Measurements from ENCODE around the gene NR4A2.

Gene NR4A2

GRCh38 chr2:156332534-156333273, at the start of gene NR4A2:
TSS of gene NR4A2 (minus strand) at chr2:156332721. CDS start at chr2:156330186, 2,535 bp downstream.
- DNase-seq: peak; percentile 3 to 93 (median 78)

- no peak for DNase-seq
Measured at GRCh38 chr2:156380117-156380645, 47.7 kb upstream of the NR4A2 start.

GRCh38 chr2:156379714-156380113, 47.2 kb upstream of the NR4A2 start:
- DNase-seq: no peak

- no peak for DNase-seq
Measured at GRCh38 chr2:156379071-156379470, 46.5 kb upstream of the NR4A2 start.

- no peak for DNase-seq
Measured at GRCh38 chr2:156366753-156367152, 34.2 kb upstream of the NR4A2 start.

- peak in 2 of 58 donors; percentile 6 to 10 for DNase-seq
Measured at GRCh38 chr2:156363141-156363540, 30.6 kb upstream of the NR4A2 start.

GRCh38 chr2:156356014-156356754, 23.7 kb upstream of the NR4A2 start:
- DNase-seq: no peak

- DNase-seq: no peak
Measured at GRCh38 chr2:156352911-156353310, 20.4 kb upstream of the NR4A2 start.

GRCh38 chr2:156350374-156351142, 18.0 kb upstream of the NR4A2 start:
- DNase-seq: no peak

GRCh38 chr2:156349605-156350004, 17.1 kb upstream of the NR4A2 start:
- no peak for DNase-seq

- no peak for DNase-seq
Measured at GRCh38 chr2:156349161-156349560, 16.6 kb upstream of the NR4A2 start.

GRCh38 chr2:156347431-156347830, 14.9 kb upstream of the NR4A2 start:
- DNase-seq: no peak

GRCh38 chr2:156346731-156347130, 14.2 kb upstream of the NR4A2 start:
- DNase-seq: no peak

GRCh38 chr2:156345582-156345981, 13.1 kb upstream of the NR4A2 start:
- DNase-seq: no peak

- DNase-seq: no peak
Measured at GRCh38 chr2:156343940-156344301, 11.4 kb upstream of the NR4A2 start.

- DNase-seq: no peak
Measured at GRCh38 chr2:156343096-156343939, 10.8 kb upstream of the NR4A2 start.

GRCh38 chr2:156342254-156343095, 10.0 kb upstream of the NR4A2 start:
- peak; percentile 27 to 94 (median 88) for DNase-seq

- peak in 57 of 58 donors; percentile 16 to 88 (median 77) for DNase-seq
Measured at GRCh38 chr2:156341452-156342253, 9.1 kb upstream of the NR4A2 start.

All from anterior cingulate cortex (tissue), 58 donors.